Skeletal muscle satellite cell (primary cell): ENCODE measurements around the gene NPEPL1.

Experiments
- H3K27me3 ChIP-seq: 2 replicates; pipeline ENCODE4 v1.7.0; 2013; ENCODE audit warnings: low read length; ENCODE audit not compliant: control insufficient read depth, insufficient read depth
- H3K36me3 ChIP-seq: 2 replicates; pipeline ENCODE4 v1.7.0; 2013; ENCODE audit warnings: mild to moderate bottlenecking, control low read depth, low read length; ENCODE audit not compliant: insufficient read depth
- H3K4me1 ChIP-seq: 2 replicates; pipeline ENCODE4 v1.7.0; 2013; ENCODE audit warnings: low read length; ENCODE audit not compliant: control insufficient read depth, insufficient read depth
- H3K4me2 ChIP-seq: 2 replicates; pipeline ENCODE4 v1.7.0; 2013; ENCODE audit warnings: mild to moderate bottlenecking, low read length
- H3K4me3 ChIP-seq: 2 replicates; pipeline ENCODE4 v1.7.0; 2013; ENCODE audit warnings: low read length
- H3K9ac ChIP-seq: 2 replicates; pipeline ENCODE4 v1.7.0; 2013; ENCODE audit warnings: mild to moderate bottlenecking, low read depth, low read length, moderate library complexity
- H3K9me3 ChIP-seq: replicated peaks from 2 replicates; pipeline ENCODE4 v1.7.0; 2013; ENCODE audit warnings: mild to moderate bottlenecking, control low read depth, low read length

The NPEPL1 gene

GRCh38 chr20:58714340-58714922 is 21.8 kb downstream of the NPEPL1 start:
- Histone ChIP-seq H3K4me2 (no peak overlapping the region), H3K4me1 (no peaks in the 10 kb centered on the region), H3K9ac (no peak overlapping the region), H3K27me3 (peaks cover 9% of the 10 kb centered on the region), H3K4me3 (no peak overlapping the region), H3K9me3 (no peaks in the 10 kb centered on the region), H3K36me3 (no peaks in the 10 kb centered on the region)

DNA sequence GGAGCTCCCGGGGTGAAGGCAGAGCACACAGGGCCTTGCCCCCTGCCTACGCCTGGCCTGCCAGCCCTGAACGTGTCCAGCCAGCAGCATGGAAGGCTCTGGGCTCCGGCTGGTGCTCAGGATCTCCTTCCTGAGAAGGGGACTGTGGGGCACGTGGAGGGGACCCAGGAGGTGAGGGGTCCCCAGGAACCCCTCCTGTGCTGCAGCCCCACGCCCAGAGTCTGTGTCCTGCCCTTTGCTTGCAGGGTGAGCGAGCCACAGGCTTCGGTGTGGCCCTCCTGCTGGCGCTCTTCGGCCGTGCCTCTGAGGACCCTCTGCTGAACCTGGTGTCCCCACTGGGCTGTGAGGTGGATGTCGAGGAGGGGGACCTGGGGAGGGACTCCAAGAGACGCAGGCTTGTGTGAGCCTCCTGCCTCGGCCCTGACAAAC is 22.3 kb downstream of the NPEPL1 start:
- Histone ChIP-seq H3K9ac (no peak overlapping the region), H3K9me3 (no peaks in the 10 kb centered on the region), H3K4me3 (no peak overlapping the region), H3K36me3 (no peaks in the 10 kb centered on the region), H3K4me2 (no peak overlapping the region), H3K27me3 (peaks cover 14% of the 10 kb centered on the region), H3K4me1 (no peaks in the 10 kb centered on the region)

- Histone ChIP-seq H3K4me2 (no peak overlapping the region), H3K4me3 (no peak overlapping the region), H3K27me3 (peaks cover 17% of the 10 kb centered on the region), H3K4me1 (no peaks in the 10 kb centered on the region), H3K9me3 (no peaks in the 10 kb centered on the region), H3K9ac (no peak overlapping the region), H3K36me3 (no peaks in the 10 kb centered on the region)
Measured at GRCh38 chr20:58715391-58715800, 22.8 kb downstream of the NPEPL1 start.

DNA sequence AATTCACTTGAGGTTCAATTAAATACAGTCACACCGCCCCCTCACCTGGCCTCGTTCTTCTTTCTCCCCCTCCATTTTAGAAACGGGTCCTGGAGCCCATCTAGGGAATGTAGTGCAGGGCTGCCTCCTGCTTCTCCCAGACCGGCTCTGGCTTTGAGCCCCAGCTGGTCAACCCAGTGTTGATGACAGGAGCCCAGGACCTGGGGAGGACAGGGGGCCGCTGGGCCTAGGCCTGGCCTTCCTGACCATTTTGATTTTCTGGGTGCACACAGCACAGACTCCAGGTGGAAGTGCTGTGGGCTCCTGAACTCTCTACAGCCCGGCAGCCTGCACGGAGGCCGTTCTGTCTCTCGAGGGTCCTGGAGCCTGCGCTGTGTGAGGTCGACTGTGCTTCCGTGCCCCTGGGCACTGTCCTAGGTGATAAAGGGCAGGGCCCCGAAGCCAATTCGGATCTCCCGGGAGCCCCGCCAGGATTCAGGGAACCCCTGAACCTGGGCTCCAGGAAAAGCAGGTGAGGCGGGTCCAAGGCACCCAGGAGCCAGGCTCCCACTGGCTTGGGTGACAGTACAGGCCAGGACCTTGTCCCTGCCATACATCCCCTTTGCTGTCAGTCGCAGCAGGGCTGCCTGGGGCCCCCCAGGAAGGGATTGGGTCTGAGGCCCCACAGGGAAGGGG is 23.3 kb downstream of the NPEPL1 start:
- H3K36me3 ChIP-seq: no peaks in the 10 kb centered on the region
- H3K9ac ChIP-seq: no peak overlapping the region
- peaks cover 21% of the 10 kb centered on the region for H3K27me3 ChIP-seq
- no peak overlapping the region for H3K4me2 ChIP-seq
- H3K4me3 ChIP-seq: no peak overlapping the region
- H3K9me3 ChIP-seq: no peaks in the 10 kb centered on the region
- no peaks in the 10 kb centered on the region for H3K4me1 ChIP-seq

GRCh38 chr20:58716476-58717277 is 24.1 kb downstream of the NPEPL1 start:
- H3K36me3 ChIP-seq: no peaks in the 10 kb centered on the region

GRCh38 chr20:58717278-58718091 is 24.9 kb downstream of the NPEPL1 start:
- H3K36me3 ChIP-seq: no peaks in the 10 kb centered on the region
- no peaks in the 10 kb centered on the region for H3K4me1 ChIP-seq
- H3K9me3 ChIP-seq: no peaks in the 10 kb centered on the region
- peaks cover 32% of the 10 kb centered on the region for H3K27me3 ChIP-seq
- H3K9ac ChIP-seq: no peak overlapping the region
- no peak overlapping the region for H3K4me3 ChIP-seq
- H3K4me2 ChIP-seq: no peak overlapping the region

More at GRCh38 chr20:58716476-58717277, 24.1 kb downstream of the NPEPL1 start:
- H3K4me3 ChIP-seq: no peak overlapping the region
- no peak overlapping the region for H3K4me2 ChIP-seq
- H3K4me1 ChIP-seq: no peaks in the 10 kb centered on the region
- H3K27me3 ChIP-seq: peaks cover 24% of the 10 kb centered on the region
- no peak overlapping the region for H3K9ac ChIP-seq
- no peaks in the 10 kb centered on the region for H3K9me3 ChIP-seq

GRCh38 chr20:58718121-58718563 is 25.5 kb downstream of the NPEPL1 start:
- Histone ChIP-seq H3K9ac (no peak overlapping the region), H3K27me3 (peaks cover 37% of the 10 kb centered on the region), H3K9me3 (no peaks in the 10 kb centered on the region), H3K4me3 (no peak overlapping the region), H3K4me2 (no peak overlapping the region), H3K36me3 (no peaks in the 10 kb centered on the region), H3K4me1 (no peaks in the 10 kb centered on the region)

GRCh38 chr20:58718729-58719128 is 26.1 kb downstream of the NPEPL1 start:
- H3K4me1 ChIP-seq: no peaks in the 10 kb centered on the region
- no peak overlapping the region for H3K9ac ChIP-seq
- H3K36me3 ChIP-seq: no peaks in the 10 kb centered on the region
- H3K27me3 ChIP-seq: peaks cover 43% of the 10 kb centered on the region
- H3K9me3 ChIP-seq: no peaks in the 10 kb centered on the region
- no peak overlapping the region for H3K4me3 ChIP-seq
- no peak overlapping the region for H3K4me2 ChIP-seq

DNA sequence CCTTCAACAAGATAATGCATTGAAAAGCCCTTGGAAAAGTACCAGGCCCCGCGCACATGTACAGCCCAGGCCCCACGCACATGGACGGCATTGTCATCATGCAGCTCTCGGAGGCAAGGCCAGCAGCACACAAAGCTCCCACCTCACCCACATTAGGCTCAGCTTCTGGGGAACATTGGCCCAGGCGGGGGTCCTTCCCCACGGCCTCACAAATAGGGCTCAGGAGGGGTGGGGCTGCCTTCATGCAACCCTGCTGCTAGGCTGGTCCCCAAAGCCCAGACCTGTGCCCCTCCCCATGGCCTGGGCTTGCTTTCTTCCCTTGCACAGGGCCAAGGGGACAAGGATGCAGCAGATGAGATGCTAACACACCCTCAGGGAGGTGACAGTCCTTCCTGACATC is 26.7 kb downstream of the NPEPL1 start:
- no peaks in the 10 kb centered on the region for H3K36me3 ChIP-seq
- H3K4me1 ChIP-seq: no peaks in the 10 kb centered on the region
- peaks cover 48% of the 10 kb centered on the region for H3K27me3 ChIP-seq
- H3K9me3 ChIP-seq: no peaks in the 10 kb centered on the region
- H3K9ac ChIP-seq: no peak overlapping the region
- H3K4me3 ChIP-seq: no peak overlapping the region
- no peak overlapping the region for H3K4me2 ChIP-seq

DNA sequence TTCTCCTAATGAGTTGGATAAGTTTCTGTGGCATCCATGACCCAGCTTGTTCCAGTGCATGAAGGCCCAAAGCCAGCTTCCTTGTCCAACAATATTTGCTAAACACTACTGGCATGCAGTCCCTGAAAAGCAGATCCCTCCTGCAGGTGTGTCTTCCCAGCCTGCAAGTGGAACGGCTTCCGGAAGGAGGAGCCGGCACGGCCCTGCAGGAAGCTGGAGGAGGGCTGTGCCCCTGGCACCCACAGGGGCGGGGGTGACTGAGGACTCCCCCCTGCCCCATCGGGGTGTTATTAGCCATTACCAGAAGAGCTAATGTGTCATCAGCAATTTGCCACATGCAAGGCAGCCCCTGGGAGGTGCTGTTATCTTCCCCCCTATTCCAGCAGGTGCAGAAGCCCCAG is 27.4 kb downstream of the NPEPL1 start:
- Histone ChIP-seq H3K4me3 (no peak overlapping the region), H3K9ac (no peak overlapping the region), H3K4me1 (no peaks in the 10 kb centered on the region), H3K27me3 (peaks cover 53% of the 10 kb centered on the region), H3K36me3 (no peaks in the 10 kb centered on the region), H3K4me2 (no peak overlapping the region), H3K9me3 (no peaks in the 10 kb centered on the region)

DNA sequence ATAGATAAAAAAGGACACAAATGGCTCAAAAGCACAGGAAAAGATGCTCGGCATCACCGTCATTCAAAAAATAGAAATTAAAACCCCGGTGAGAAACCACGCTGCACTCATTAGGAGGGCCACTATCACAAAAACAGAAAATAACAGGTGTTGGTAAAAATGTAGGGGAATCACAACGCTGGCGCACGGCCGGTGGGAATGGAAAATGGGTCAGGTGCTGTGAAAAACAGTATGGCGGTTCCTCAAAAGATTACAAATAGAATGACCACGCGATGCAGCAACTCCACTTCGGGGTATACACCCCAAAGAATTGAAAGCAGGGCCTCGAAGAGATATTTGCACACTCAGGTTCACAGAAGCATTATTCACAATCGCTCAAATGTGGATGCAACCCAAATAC is 28.3 kb downstream of the NPEPL1 start:
- H3K27me3 ChIP-seq: peaks cover 53% of the 10 kb centered on the region

More for the DNA sequence above, 28.3 kb downstream of the NPEPL1 start:
- no peak overlapping the region for H3K4me2 ChIP-seq
- no peak overlapping the region for H3K4me3 ChIP-seq
- H3K4me1 ChIP-seq: no peaks in the 10 kb centered on the region
- no peaks in the 10 kb centered on the region for H3K36me3 ChIP-seq
- no peak overlapping the region for H3K9ac ChIP-seq
- no peaks in the 10 kb centered on the region for H3K9me3 ChIP-seq
